ENCODE data around the gene SPPL2B.

DNA sequence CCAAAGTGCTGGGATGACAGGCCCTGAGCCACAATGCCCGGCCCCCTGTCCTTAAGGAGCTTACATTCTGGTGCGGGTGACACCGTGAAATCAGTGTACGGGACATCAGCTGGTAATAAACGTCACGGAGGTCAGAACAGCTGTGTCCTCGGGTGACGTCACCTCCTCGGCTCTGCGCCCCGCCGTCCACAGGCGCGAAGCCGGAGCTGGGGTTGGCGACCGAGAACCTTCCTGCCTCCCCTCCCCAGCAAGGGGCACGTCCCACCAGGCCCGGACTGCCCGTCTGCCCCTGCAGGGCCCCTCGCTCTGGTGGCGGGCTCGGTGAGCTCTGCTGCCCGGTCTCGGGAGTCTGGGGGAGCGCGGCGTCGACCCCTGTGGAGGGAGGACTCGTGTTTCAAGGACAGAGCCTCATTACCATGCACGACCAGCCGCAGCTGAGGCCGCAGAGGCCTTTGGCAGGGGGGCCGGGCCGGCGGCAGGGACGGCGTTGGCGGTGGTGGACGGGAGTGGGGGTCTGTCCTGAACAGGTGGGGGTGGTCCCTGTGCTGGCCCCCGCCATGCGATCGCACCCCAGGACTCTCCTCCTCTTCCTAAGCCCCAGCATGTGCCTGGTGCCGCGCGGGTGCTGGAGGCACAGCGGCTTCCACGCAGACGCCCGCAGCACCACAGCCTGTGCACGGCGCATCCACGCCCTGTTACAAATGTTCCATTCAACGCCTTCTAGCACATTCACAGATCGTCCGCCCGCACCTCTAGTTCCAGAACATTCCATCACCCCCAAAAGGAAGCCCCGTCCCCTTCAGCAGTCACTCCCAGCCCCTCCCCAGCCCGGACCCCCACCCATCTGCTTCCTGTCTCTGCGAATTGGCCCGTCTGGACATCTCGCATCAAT lies 25.9 kb upstream of the SPPL2B start:
- TF ChIP-seq, protein P1, sequence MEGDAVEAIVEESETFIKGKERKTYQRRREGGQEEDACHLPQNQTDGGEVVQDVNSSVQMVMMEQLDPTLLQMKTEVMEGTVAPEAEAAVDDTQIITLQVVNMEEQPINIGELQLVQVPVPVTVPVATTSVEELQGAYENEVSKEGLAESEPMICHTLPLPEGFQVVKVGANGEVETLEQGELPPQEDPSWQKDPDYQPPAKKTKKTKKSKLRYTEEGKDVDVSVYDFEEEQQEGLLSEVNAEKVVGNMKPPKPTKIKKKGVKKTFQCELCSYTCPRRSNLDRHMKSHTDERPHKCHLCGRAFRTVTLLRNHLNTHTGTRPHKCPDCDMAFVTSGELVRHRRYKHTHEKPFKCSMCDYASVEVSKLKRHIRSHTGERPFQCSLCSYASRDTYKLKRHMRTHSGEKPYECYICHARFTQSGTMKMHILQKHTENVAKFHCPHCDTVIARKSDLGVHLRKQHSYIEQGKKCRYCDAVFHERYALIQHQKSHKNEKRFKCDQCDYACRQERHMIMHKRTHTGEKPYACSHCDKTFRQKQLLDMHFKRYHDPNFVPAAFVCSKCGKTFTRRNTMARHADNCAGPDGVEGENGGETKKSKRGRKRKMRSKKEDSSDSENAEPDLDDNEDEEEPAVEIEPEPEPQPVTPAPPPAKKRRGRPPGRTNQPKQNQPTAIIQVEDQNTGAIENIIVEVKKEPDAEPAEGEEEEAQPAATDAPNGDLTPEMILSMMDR (IDR thresholded peaks at IDR 0.05), result no peak
- no peak for TF ChIP-seq POLR2A (IDR thresholded peaks at IDR 0.05)
